HepG2 (cell line): ENCODE data around the gene FCER1G. TPM values are rescaled to one million over a fixed set of nuclear protein-coding genes. Genes with fewer than 3 reads are reported as not detected.

ENCODE experiments used
- BHLHE40 ChIP-seq: IDR thresholded peaks from 2 replicates; pipeline ENCODE4 v1.6.1; 2011; ENCODE audit warnings: low read length, improper control_type of control experiment
- CBFB ChIP-seq: sonication (generic); formaldehyde crosslinking; IDR thresholded peaks from 2 replicates; pipeline ENCODE4 v1.4.0; 2020; ENCODE audit warnings: missing genetic modification reagents
- ELF1 ChIP-seq: sonication (generic); formaldehyde crosslinking; IDR thresholded peaks from 2 replicates; pipeline ENCODE4 v1.4.0; 2020; ENCODE audit warnings: missing genetic modification reagents
- NAIF1 ChIP-seq: sonication (generic); formaldehyde crosslinking; IDR thresholded peaks from 2 replicates; pipeline ENCODE4 v1.5.0; 2020; ENCODE audit warnings: mild to moderate bottlenecking, missing genetic modification reagents, borderline replicate concordance
- PAWR ChIP-seq: sonication (generic); formaldehyde crosslinking; IDR thresholded peaks from 2 replicates; pipeline ENCODE4 v1.4.0; 2020; ENCODE audit warnings: missing genetic modification reagents, mild to moderate bottlenecking, borderline replicate concordance
- STAT6 ChIP-seq: sonication (generic); formaldehyde crosslinking; IDR thresholded peaks from 2 replicates; pipeline ENCODE4 v1.4.0; 2020; ENCODE audit warnings: missing genetic modification reagents, mild to moderate bottlenecking, borderline replicate concordance
- TFE3 ChIP-seq: IDR thresholded peaks from 2 replicates; pipeline ENCODE4 v1.6.1; 2016
- YY1 ChIP-seq: IDR thresholded peaks from 2 replicates; pipeline ENCODE4 v1.6.1; 2011; ENCODE audit warnings: low read length, low read depth, moderate library complexity, mild to moderate bottlenecking; ENCODE audit not compliant: insufficient read depth, insufficient replicate concordance
- ZNF737 ChIP-seq: sonication (generic); formaldehyde crosslinking; IDR thresholded peaks from 2 replicates; pipeline ENCODE4 v1.5.0; 2020; ENCODE audit warnings: missing genetic modification reagents, mild to moderate bottlenecking, borderline replicate concordance
- ZNF761 ChIP-seq: sonication (generic); formaldehyde crosslinking; conservative IDR thresholded peaks from 2 replicates; pipeline ENCODE4 v1.4.0; 2020; ENCODE audit warnings: mild to moderate bottlenecking, missing genetic modification reagents
- ZNF775 ChIP-seq: sonication (generic); formaldehyde crosslinking; IDR thresholded peaks from 2 replicates; pipeline ENCODE4 v1.4.0; 2020; ENCODE audit warnings: missing genetic modification reagents, mild to moderate bottlenecking, moderate library complexity, borderline replicate concordance
- ZNF83 ChIP-seq: sonication (generic); formaldehyde crosslinking; IDR thresholded peaks from 2 replicates; pipeline ENCODE4 v1.4.0; 2020; ENCODE audit warnings: missing genetic modification reagents, mild to moderate bottlenecking, borderline replicate concordance
- polyA plus RNA-seq, 8 experiments: library from polyadenylated mRNA; depleted of rRNA in 3 of 8; stranded (reverse) in 7 of 8; unstranded in 1 of 8; fragments of >200 nt; fragmentation: Illumina TruSeq in 4 of 8; extraction: Trizol in 4 of 8; gene quantifications; 2 replicates each; pipeline versions ENCODE4 v1.2.1 to v1.2.3, GENCODE V29; 2011 to 2016; ENCODE audit warnings: low read depth in 4 of 8, missing spikeins in 1 of 8, mixed read lengths in 1 of 8; ENCODE audit not compliant: insufficient read depth in 1 of 8
- total RNA-seq, 5 experiments: library from RNA; depleted of rRNA; stranded (reverse); fragments of >200 nt; fragmentation: Illumina TruSeq; extraction: Trizol; gene quantifications; 2 replicates each; pipeline ENCODE4 v1.2.3, GENCODE V29; 2016; ENCODE audit warnings: low read depth in 1 of 5
- TF ChIP-seq, protein P1 (sequence below): sonication (generic); formaldehyde crosslinking; IDR thresholded peaks from 2 replicates; pipeline ENCODE4 v1.8.0; 2022; ENCODE audit warnings: low read depth, missing genetic modification reagents

The FCER1G gene
- total and polyA plus RNA-seq, 2 of the 13 experiments (the other 11 are each of a cell fraction or from before 2014, with no cell fraction given), result 1.3 to 6.4 TPM

DNA sequence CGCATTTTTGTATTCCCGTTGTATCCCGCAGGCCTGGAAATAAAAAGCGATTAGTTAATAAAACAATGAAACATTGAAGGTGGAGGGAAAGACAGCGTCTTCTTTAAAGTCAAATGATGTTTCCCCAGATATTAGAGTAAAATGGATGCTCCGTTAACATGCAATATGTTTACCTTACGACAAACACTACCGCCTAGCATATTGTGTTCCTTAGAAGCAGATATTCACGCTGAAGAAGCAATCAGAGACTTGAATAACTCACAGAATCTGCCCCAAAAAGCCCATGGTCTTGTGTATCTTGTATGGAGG is 37.2 kb upstream of the FCER1G start (continued):
- TF ChIP-seq TFE3 (CRISPR knock-in tag) (no peak), ZNF761 (0 out of 2 replicates have a peak, but pooled peaks have one; percentile 0), ZNF775 (no peak), STAT6 (CRISPR knock-in tag) (0 out of 2 replicates have a peak, but pooled peaks have one; percentile 3), NAIF1 (CRISPR knock-in tag) (peak; percentile 48; the same call in 1 of the 2 replicates), PAWR (CRISPR knock-in tag) (peak; percentile 16; the same call in 1 of the 2 replicates), BHLHE40 (no peak), ZNF737 (CRISPR knock-in tag) (no peak), ZNF83 (no peak), ELF1 (CRISPR knock-in tag) (no peak), YY1 (no peak), CBFB (CRISPR knock-in tag) (no peak)
- TF ChIP-seq, protein P1, sequence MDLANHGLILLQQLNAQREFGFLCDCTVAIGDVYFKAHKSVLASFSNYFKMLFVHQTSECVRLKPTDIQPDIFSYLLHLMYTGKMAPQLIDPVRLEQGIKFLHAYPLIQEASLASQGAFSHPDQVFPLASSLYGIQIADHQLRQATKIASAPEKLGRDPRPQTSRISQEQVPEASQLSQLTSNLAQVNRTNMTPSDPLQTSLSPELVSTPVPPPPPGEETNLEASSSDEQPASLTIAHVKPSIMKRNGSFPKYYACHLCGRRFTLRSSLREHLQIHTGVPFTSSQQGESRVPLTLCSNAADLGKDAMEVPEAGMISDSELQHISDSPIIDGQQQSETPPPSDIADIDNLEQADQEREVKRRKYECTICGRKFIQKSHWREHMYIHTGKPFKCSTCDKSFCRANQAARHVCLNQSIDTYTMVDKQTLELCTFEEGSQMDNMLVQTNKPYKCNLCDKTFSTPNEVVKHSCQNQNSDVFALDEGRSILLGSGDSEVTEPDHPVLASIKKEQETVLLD (CRISPR knock-in tag), result no peak
